A549 (cell line): ENCODE results near the gene LAMP1. TPM values are rescaled to one million over a fixed set of nuclear protein-coding genes. Genes with fewer than 3 reads are reported as not detected.

ENCODE experiments used
- ATAC-seq, 2 experiments: fragments of 200-7000 bp in 1 of 2; fragments of >200 bp in 1 of 2; cut with Nextera tagmentation in 1 of 2; cut with Tn5 transposase in 1 of 2; 3 replicates each; pipeline versions ENCODE4 v1.8.0 to v1.9.1; 2018 to 2020; ENCODE audit warnings: mild to moderate bottlenecking in 1 of 2, moderate library complexity in 1 of 2
- CTCF ChIA-PET: fragments of 300-600 bp; sonication (Branson Sonifier 250); formaldehyde crosslinking; extraction: SDS; loops from one replicate; lab custom pipeline; 2021; ENCODE audit warnings: antibody characterized with exemption, inconsistent platforms; lab: Yijun Ruan, JAX
- POLR2A ChIA-PET: fragments of 350-600 bp; formaldehyde crosslinking; extraction: SDS; loops from one replicate; lab custom pipeline; 2021; ENCODE audit warnings: antibody characterized with exemption, inconsistent platforms; lab: Yijun Ruan, JAX
- DNase-seq, 2 experiments: peaks; one replicate each; pipeline versions ENCODE4 v3.0.0 to v3.0.0-alpha.2; 2011 to 2016; ENCODE audit warnings: low read depth in 1 of 2, low spot score in 1 of 2
- FAIRE-seq: peaks from 2 replicates; lab custom pipeline; 2011; peaks lifted over from hg19 to GRCh38; lab: Jason Lieb, UNC
- H3K27ac ChIP-seq, 2 experiments: fragments of >200 bp; sonication (Bioruptor Twin); formaldehyde crosslinking; 3 replicates each; pipeline ENCODE4 v1.5.1; 2016 to 2017
- H3K4me1 ChIP-seq: fragments of >200 bp; sonication (Bioruptor Twin); formaldehyde crosslinking; 3 replicates; pipeline ENCODE4 v1.6.1; 2016
- H3K4me2 ChIP-seq: fragments of >200 bp; sonication (Bioruptor Twin); formaldehyde crosslinking; 3 replicates; pipeline ENCODE4 v1.6.1; 2016
- H3K4me3 ChIP-seq: fragments of >200 bp; sonication (Bioruptor Twin); formaldehyde crosslinking; 3 replicates; pipeline ENCODE4 v1.5.1; 2016
- H3K9me3 ChIP-seq: fragments of >200 bp; sonication (Bioruptor Twin); formaldehyde crosslinking; 3 replicates; pipeline ENCODE4 v1.6.1; 2016
- CBX2 ChIP-seq: fragments of 200-600 bp; sonication (generic); IDR thresholded peaks from 2 replicates; pipeline ENCODE4 v1.6.1; 2016; ENCODE audit warnings: low read depth, mild to moderate bottlenecking, borderline replicate concordance
- CBX8 ChIP-seq: fragments of 200-600 bp; sonication (generic); IDR thresholded peaks from 2 replicates; pipeline ENCODE4 v1.6.1; 2016
- CHD2 ChIP-seq: fragments of 150-350 bp; IDR thresholded peaks from 2 replicates; pipeline ENCODE4 v1.6.1; 2014; ENCODE audit warnings: low read length; ENCODE audit not compliant: partially characterized antibody
- CHD4 ChIP-seq: fragments of 200-600 bp; sonication (generic); IDR thresholded peaks from 2 replicates; pipeline ENCODE4 v1.6.1; 2016; ENCODE audit warnings: antibody characterized with exemption, mild to moderate bottlenecking, borderline replicate concordance
- EHF ChIP-seq: fragments of 250-450 bp; sonication (Bioruptor Pico); IDR thresholded peaks from 2 replicates; pipeline ENCODE4 v1.5.0; 2020; ENCODE audit warnings: mild to moderate bottlenecking
- EP300 ChIP-seq, 2 experiments: fragments of >200 bp; sonication (Bioruptor Twin); formaldehyde crosslinking; IDR thresholded peaks; 2 replicates in 1 of 2; 3 replicates in 1 of 2; pipeline ENCODE4 v1.6.1; 2016 to 2017
- FOXS1 ChIP-seq: fragments of 250-450 bp; sonication (Bioruptor Pico); IDR thresholded peaks from 2 replicates; pipeline ENCODE4 v1.5.0; 2020; ENCODE audit warnings: mild to moderate bottlenecking, moderate library complexity
- HES2 ChIP-seq: fragments of >200 bp; sonication (Bioruptor Twin); formaldehyde crosslinking; IDR thresholded peaks from 2 replicates; pipeline ENCODE4 v1.6.1; 2016
- HOXB13 ChIP-seq: fragments of 250-450 bp; sonication (Bioruptor Pico); IDR thresholded peaks from 2 replicates; pipeline ENCODE4 v1.5.0; 2020; ENCODE audit warnings: low read depth, mild to moderate bottlenecking, moderate library complexity
- MAFK ChIP-seq: fragments of 450-650 bp; IDR thresholded peaks from 2 replicates; pipeline ENCODE4 v1.6.1; 2014; ENCODE audit not compliant: partially characterized antibody
- MAX ChIP-seq: IDR thresholded peaks from 2 replicates; pipeline ENCODE4 v1.6.1; 2012
- NR3C1 ChIP-seq: fragments of >200 bp; sonication (Bioruptor Twin); formaldehyde crosslinking; IDR thresholded peaks from 3 replicates; pipeline ENCODE4 v1.6.1; 2017
- POLR2A ChIP-seq: IDR thresholded peaks from 2 replicates; pipeline ENCODE4 v1.6.1; 2012; ENCODE audit warnings: mild to moderate bottlenecking, low read length
- POLR2AphosphoS2 ChIP-seq: conservative IDR thresholded peaks from 2 replicates; pipeline ENCODE4 v1.6.1; 2012; ENCODE audit warnings: low read length, improper control_type of control experiment, inconsistent platforms
- RARB ChIP-seq: fragments of 250-450 bp; sonication (Bioruptor Pico); IDR thresholded peaks from 2 replicates; pipeline ENCODE4 v1.8.0; 2021; ENCODE audit warnings: mild to moderate bottlenecking, moderate library complexity
- SMC3 ChIP-seq: fragments of >200 bp; sonication (Bioruptor Twin); formaldehyde crosslinking; IDR thresholded peaks from 3 replicates; pipeline ENCODE4 v1.6.1; 2018; ENCODE audit warnings: inconsistent platforms
- USF2 ChIP-seq: fragments of 450-650 bp; IDR thresholded peaks from 2 replicates; pipeline ENCODE4 v1.6.1; 2014; ENCODE audit warnings: antibody characterized with exemption
- ZC3H11A ChIP-seq: fragments of 450-650 bp; IDR thresholded peaks from 2 replicates; pipeline ENCODE4 v1.6.1; 2014; ENCODE audit warnings: antibody characterized with exemption, mild to moderate bottlenecking
- ZNF302 ChIP-seq: fragments of 250-450 bp; sonication (Bioruptor Pico); IDR thresholded peaks from 2 replicates; pipeline ENCODE4 v1.9.0; 2021; ENCODE audit warnings: inconsistent platforms, mild to moderate bottlenecking, moderate library complexity
- ZSCAN20 ChIP-seq: fragments of 250-450 bp; sonication (Bioruptor Pico); IDR thresholded peaks from 2 replicates; pipeline ENCODE4 v1.8.0; 2022; ENCODE audit warnings: mild to moderate bottlenecking, moderate library complexity
- WGBS: methylation state at CpG from one replicate; pipeline ENCODE4 v1.1.6; 2017; ENCODE audit errors: missing lambda C conversion rate; 5-methylcytosine and 5-hydroxymethylcytosine counted together
- polyA plus RNA-seq, 4 experiments: library from polyadenylated mRNA; depleted of rRNA in 3 of 4; stranded (reverse); fragments of >200 nt; fragmentation: RNase III in 1 of 4; extraction: RNeasy Plus Mini Kit Qiagen cat#74134 plus additional on column Dnase treatment in 1 of 4; gene quantifications; 2 replicates in 3 of 4; 3 replicates in 1 of 4; pipeline ENCODE4 v1.2.3, GENCODE V29; 2011 to 2017
- TF ChIP-seq, protein P1 (sequence below): fragments of >200 bp; sonication (Bioruptor Twin); formaldehyde crosslinking; IDR thresholded peaks from 3 replicates; pipeline ENCODE4 v1.6.1; 2016
- TF ChIP-seq, protein P2 (sequence below): fragments of 250-450 bp; sonication (Bioruptor Pico); IDR thresholded peaks from 2 replicates; pipeline ENCODE4 v1.5.0; 2021; ENCODE audit warnings: mild to moderate bottlenecking, moderate library complexity, borderline replicate concordance
- TF ChIP-seq, protein P3 (sequence below): fragments of 200-600 bp; sonication (generic); IDR thresholded peaks from 2 replicates; pipeline ENCODE4 v1.6.1; 2016; ENCODE audit warnings: antibody characterized with exemption, mild to moderate bottlenecking, moderate library complexity

The LAMP1 gene
- polyA plus RNA-seq, 2 of the 4 experiments (the other 2 are of a cell fraction), result 58.7 to 114 TPM

DNA sequence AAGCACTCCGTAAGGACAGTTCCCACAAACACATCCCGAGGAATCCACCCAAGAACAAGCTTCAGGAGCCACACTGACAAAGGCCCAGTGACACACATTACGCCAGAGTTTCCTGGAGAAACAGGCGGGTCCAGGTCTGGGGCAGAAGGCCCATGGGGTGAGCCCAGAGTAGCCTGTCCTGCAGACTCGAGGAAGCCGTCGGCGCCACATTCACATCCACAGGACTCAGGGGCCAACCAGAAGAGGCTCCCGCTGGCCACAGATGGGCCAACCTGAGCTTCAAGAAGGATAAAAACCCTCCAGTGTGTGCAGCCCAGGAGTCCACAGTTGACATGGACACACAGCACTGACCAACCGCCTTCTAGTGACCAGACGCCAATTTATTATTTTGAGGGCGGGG lies 35.6 kb downstream of the LAMP1 start:
- no peaks in the 10 kb centered on the region for H3K9me3 ChIP-seq
- H3K4me3 ChIP-seq, result no peak overlapping the region
- no peaks in the 10 kb centered on the region for H3K4me1 ChIP-seq
- H3K4me2 ChIP-seq, result no peak overlapping the region
- DNase-seq, result no peak
- 82% methylated on average over 6 of the region's 12 CpGs for WGBS
- ChIA-PET POLR2A (no interaction called here), CTCF (no interaction called here)
- H3K27ac ChIP-seq, result no peak overlapping the region
- no peak for FAIRE-seq
- TF ChIP-seq ZNF302 (CRISPR knock-in tag) (no peak), FOXS1 (no peak), ZSCAN20 (CRISPR knock-in tag) (no peak), POLR2AphosphoS2 (no peak), CHD2 (no peak), ZC3H11A (no peak), CBX2 (no peak), EHF (CRISPR knock-in tag) (no peak), MAFK (no peak), EP300 (IDR thresholded peaks at IDR 0.05) (no peak)
- TF ChIP-seq, protein P1, sequence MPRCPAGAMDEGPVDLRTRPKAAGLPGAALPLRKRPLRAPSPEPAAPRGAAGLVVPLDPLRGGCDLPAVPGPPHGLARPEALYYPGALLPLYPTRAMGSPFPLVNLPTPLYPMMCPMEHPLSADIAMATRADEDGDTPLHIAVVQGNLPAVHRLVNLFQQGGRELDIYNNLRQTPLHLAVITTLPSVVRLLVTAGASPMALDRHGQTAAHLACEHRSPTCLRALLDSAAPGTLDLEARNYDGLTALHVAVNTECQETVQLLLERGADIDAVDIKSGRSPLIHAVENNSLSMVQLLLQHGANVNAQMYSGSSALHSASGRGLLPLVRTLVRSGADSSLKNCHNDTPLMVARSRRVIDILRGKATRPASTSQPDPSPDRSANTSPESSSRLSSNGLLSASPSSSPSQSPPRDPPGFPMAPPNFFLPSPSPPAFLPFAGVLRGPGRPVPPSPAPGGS, result no peak
- no peak for ATAC-seq

- DNase-seq (no peak), FAIRE-seq (no peak), ATAC-seq (no peak)
- TF ChIP-seq SMC3 (no peak), ZNF302 (CRISPR knock-in tag) (no peak), HES2 (no peak), CBX8 (no peak), USF2 (no peak), HOXB13 (CRISPR knock-in tag) (no peak), ZC3H11A (no peak), NR3C1 (no peak), RARB (CRISPR knock-in tag) (no peak), CHD4 (no peak), POLR2A (no peak), POLR2AphosphoS2 (no peak), MAX (no peak)
- TF ChIP-seq, protein P1, result no peak
- TF ChIP-seq, protein P2, sequence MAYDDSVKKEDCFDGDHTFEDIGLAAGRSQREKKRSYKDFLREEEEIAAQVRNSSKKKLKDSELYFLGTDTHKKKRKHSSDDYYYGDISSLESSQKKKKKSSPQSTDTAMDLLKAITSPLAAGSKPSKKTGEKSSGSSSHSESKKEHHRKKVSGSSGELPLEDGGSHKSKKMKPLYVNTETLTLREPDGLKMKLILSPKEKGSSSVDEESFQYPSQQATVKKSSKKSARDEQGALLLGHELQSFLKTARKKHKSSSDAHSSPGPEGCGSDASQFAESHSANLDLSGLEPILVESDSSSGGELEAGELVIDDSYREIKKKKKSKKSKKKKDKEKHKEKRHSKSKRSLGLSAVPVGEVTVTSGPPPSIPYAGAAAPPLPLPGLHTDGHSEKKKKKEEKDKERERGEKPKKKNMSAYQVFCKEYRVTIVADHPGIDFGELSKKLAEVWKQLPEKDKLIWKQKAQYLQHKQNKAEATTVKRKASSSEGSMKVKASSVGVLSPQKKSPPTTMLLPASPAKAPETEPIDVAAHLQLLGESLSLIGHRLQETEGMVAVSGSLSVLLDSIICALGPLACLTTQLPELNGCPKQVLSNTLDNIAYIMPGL (CRISPR knock-in tag), result no peak
- TF ChIP-seq, protein P3, sequence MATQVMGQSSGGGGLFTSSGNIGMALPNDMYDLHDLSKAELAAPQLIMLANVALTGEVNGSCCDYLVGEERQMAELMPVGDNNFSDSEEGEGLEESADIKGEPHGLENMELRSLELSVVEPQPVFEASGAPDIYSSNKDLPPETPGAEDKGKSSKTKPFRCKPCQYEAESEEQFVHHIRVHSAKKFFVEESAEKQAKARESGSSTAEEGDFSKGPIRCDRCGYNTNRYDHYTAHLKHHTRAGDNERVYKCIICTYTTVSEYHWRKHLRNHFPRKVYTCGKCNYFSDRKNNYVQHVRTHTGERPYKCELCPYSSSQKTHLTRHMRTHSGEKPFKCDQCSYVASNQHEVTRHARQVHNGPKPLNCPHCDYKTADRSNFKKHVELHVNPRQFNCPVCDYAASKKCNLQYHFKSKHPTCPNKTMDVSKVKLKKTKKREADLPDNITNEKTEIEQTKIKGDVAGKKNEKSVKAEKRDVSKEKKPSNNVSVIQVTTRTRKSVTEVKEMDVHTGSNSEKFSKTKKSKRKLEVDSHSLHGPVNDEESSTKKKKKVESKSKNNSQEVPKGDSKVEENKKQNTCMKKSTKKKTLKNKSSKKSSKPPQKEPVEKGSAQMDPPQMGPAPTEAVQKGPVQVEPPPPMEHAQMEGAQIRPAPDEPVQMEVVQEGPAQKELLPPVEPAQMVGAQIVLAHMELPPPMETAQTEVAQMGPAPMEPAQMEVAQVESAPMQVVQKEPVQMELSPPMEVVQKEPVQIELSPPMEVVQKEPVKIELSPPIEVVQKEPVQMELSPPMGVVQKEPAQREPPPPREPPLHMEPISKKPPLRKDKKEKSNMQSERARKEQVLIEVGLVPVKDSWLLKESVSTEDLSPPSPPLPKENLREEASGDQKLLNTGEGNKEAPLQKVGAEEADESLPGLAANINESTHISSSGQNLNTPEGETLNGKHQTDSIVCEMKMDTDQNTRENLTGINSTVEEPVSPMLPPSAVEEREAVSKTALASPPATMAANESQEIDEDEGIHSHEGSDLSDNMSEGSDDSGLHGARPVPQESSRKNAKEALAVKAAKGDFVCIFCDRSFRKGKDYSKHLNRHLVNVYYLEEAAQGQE, result no peak
- H3K4me2 ChIP-seq, result no peak overlapping the region
- H3K9me3 ChIP-seq, result no peaks in the 10 kb centered on the region
- H3K4me1 ChIP-seq, result no peaks in the 10 kb centered on the region
- no peak overlapping the region for H3K4me3 ChIP-seq
- POLR2A ChIA-PET, result no interaction called here
- CTCF ChIA-PET, result no interaction called here
- no peak overlapping the region for H3K27ac ChIP-seq
- 95% methylated on average over 13 of the region's 14 CpGs for WGBS
These were observed 36.0 kb downstream of the LAMP1 start for GRCh38 chr13:113333076-113333475.
